ENCODE measurements around the gene CCDC12. TPM values are rescaled to one million over a fixed set of nuclear protein-coding genes. Genes with fewer than 3 reads are reported as not detected.

Gene CCDC12
- total RNA-seq, 4 donors from 2014 or later, result 36.9 to 59.4 (median 50.2) TPM

DNA sequence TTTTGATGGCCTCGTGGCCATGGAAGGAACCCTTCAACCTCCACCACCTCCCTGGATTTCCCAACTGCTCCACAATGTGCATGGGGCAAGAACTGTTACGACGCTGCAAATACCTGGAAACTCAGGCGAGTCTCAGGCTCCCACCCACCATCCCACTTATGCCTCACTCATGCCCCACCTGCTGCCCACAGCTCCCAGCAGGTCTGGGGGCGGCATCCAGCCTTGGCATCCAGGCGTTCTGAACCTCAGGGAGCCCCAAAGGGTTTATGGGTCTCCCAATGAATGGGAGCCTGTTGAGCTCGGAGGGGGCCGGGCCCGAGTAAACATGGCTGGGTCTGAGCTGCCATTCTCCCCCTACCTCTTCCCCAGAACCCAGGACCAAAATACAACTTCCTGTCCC is 101.0 kb downstream of the CCDC12 start:
- no peak for DNase-seq (ENCODE audit: low spot score in 2 of 2)
- H3K4me1 ChIP-seq, result peaks cover 0 to 54% (median 12%) of the 10 kb centered on the region in 4 donors
- 96 to 98% methylated on average over 9 of the region's 9 CpGs for WGBS, 2 donors

GRCh38 chr3:46874430-46874829 is 102.1 kb downstream of the CCDC12 start:
- no peak overlapping the region for H3K4me3 ChIP-seq
- no peak for TF ChIP-seq POLR2A (IDR thresholded peaks at IDR 0.05)
- TF ChIP-seq, protein P1, sequence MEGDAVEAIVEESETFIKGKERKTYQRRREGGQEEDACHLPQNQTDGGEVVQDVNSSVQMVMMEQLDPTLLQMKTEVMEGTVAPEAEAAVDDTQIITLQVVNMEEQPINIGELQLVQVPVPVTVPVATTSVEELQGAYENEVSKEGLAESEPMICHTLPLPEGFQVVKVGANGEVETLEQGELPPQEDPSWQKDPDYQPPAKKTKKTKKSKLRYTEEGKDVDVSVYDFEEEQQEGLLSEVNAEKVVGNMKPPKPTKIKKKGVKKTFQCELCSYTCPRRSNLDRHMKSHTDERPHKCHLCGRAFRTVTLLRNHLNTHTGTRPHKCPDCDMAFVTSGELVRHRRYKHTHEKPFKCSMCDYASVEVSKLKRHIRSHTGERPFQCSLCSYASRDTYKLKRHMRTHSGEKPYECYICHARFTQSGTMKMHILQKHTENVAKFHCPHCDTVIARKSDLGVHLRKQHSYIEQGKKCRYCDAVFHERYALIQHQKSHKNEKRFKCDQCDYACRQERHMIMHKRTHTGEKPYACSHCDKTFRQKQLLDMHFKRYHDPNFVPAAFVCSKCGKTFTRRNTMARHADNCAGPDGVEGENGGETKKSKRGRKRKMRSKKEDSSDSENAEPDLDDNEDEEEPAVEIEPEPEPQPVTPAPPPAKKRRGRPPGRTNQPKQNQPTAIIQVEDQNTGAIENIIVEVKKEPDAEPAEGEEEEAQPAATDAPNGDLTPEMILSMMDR (IDR thresholded peaks at IDR 0.05), result no peak
- no peak for TF ChIP-seq EP300 (IDR thresholded peaks at IDR 0.05)
- H3K9me3 ChIP-seq, result no peaks in the 10 kb centered on the region
- H3K36me3 ChIP-seq, result no peaks in the 10 kb centered on the region
- 18 to 36% methylated on average over 16 of the region's 18 CpGs for WGBS, 2 donors
- H3K27me3 ChIP-seq, result no peaks in the 10 kb centered on the region
- H3K27ac ChIP-seq, result peak overlapping the region in 2 of 4 donors; percentile 65 to 75
- H3K4me1 ChIP-seq, result peaks cover 0 to 64% (median 13%) of the 10 kb centered on the region in 4 donors
- no peak for DNase-seq (ENCODE audit: low spot score in 2 of 2)

More for the DNA sequence above, 101.0 kb downstream of the CCDC12 start:
- no peak overlapping the region for H3K27ac ChIP-seq
- TF ChIP-seq, protein P1 (IDR thresholded peaks at IDR 0.05), result no peak
- no peak for TF ChIP-seq EP300 (IDR thresholded peaks at IDR 0.05)
- no peak for TF ChIP-seq POLR2A (IDR thresholded peaks at IDR 0.05)
- peaks cover 0 to under 1% of the 10 kb centered on the region in 2 donors for H3K27me3 ChIP-seq
- no peaks in the 10 kb centered on the region for H3K36me3 ChIP-seq
- no peak overlapping the region for H3K4me3 ChIP-seq
- no peaks in the 10 kb centered on the region for H3K9me3 ChIP-seq

- TF ChIP-seq EP300 (IDR thresholded peaks at IDR 0.05), result no peak
- TF ChIP-seq, protein P1 (IDR thresholded peaks at IDR 0.05), result no peak
- TF ChIP-seq POLR2A (IDR thresholded peaks at IDR 0.05), result no peak
- Histone ChIP-seq H3K27me3 (no peaks in the 10 kb centered on the region), H3K9me3 (no peaks in the 10 kb centered on the region), H3K27ac (peak overlapping the region in 2 of 4 donors; percentile 65 to 75), H3K4me3 (no peak overlapping the region), H3K4me1 (peaks cover 0 to 68% (median 21%) of the 10 kb centered on the region in 4 donors), H3K36me3 (no peaks in the 10 kb centered on the region)
- 60 to 75% methylated on average over 5 of the region's 5 CpGs for WGBS, 2 donors
- no peak for DNase-seq (ENCODE audit: low spot score in 2 of 2)
These were observed 103.0 kb downstream of the CCDC12 start for GRCh38 chr3:46873521-46873920.

Small RNA genes lying within 50 kb of the gene (small RNA-seq; reads per million reads assigned to genes)
- not detected for gene AC109583.2

Other genes starting within 250 kb of the CCDC12 start
- gene MYL3, start 113.3 kb downstream of the CCDC12 start, total RNA-seq, result 10 to 100 TPM in 1 of 4 donors, 1 to 10 TPM in 3; 5.4 to 17.1 (median 8.6) TPM
- 10 to 100 TPM in 3 of 4 donors, 1 to 10 TPM in 1; 8.1 to 14.3 (median 13.6) TPM for gene PTH1R, start 99.0 kb downstream of the CCDC12 start, total RNA-seq
- 10 to 100 TPM; 25.3 to 92.1 (median 26.6) TPM for gene NBEAL2, start 2.9 kb upstream of the CCDC12 start, total RNA-seq
- 10 to 100 TPM; 55.5 to 69.6 (median 64.7) TPM for gene SETD2, start 187.4 kb upstream of the CCDC12 start, total RNA-seq